Hepatocyte (in vitro differentiated cells): ENCODE results near the gene POTEE.
"Not testable (repeated sequence)": the region's sequence is repeated elsewhere in the genome, so short reads cannot be mapped to it uniquely, and the experiment has no call there.

Experiments
- CTCF ChIP-seq: fragments of 200-600 bp; sonication (generic); IDR thresholded peaks from 2 replicates; pipeline ENCODE4 v1.5.1; 2016; ENCODE audit warnings: antibody characterized with exemption, mild to moderate bottlenecking; ENCODE audit not compliant: poor library complexity
- EZH2 ChIP-seq: fragments of 200-600 bp; sonication (generic); IDR thresholded peaks from 2 replicates; pipeline ENCODE4 v1.6.1; 2016; ENCODE audit warnings: antibody characterized with exemption, mild to moderate bottlenecking, borderline replicate concordance

DNA sequence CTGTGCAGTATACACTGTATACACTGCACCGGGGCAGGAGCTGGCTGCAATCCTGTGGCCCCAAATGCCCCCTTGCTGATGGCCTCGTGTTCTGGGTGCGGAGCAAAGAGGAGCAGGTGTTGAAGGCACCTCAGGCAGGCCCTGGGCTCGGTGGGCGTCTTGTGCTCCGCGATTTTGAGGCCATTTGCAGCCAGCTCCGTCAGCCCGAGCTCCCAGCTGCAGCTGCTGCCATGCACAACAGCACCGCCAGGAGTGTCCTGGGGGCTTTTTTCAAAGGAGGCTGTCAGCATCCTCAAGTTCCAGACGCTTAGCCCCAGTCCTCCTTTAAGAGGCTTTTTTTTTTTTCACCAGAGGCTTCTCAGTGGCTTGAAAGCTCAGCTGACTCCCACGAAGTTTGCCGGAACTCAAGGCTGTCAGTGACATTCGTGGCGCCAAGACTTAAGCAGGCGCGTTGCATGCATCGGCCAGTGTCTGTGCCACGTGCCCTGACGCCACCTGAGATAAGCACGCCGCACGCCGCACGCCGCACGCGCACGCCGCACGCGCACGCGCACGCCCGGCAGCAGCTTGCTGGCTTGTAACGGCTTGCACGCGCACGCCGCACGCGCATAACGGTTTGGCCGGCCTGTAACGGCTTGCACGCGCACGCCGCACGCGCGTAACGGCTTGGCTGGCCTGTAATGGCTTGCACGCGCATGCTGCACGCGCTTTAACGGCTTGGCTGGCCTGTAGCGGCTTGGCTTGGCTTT is 8.1 kb downstream of the POTEE start:
- TF ChIP-seq CTCF, EZH2: not testable (repeated sequence)
